ENCODE data around the gene NOTCH2.

NOTCH2 gene

DNA sequence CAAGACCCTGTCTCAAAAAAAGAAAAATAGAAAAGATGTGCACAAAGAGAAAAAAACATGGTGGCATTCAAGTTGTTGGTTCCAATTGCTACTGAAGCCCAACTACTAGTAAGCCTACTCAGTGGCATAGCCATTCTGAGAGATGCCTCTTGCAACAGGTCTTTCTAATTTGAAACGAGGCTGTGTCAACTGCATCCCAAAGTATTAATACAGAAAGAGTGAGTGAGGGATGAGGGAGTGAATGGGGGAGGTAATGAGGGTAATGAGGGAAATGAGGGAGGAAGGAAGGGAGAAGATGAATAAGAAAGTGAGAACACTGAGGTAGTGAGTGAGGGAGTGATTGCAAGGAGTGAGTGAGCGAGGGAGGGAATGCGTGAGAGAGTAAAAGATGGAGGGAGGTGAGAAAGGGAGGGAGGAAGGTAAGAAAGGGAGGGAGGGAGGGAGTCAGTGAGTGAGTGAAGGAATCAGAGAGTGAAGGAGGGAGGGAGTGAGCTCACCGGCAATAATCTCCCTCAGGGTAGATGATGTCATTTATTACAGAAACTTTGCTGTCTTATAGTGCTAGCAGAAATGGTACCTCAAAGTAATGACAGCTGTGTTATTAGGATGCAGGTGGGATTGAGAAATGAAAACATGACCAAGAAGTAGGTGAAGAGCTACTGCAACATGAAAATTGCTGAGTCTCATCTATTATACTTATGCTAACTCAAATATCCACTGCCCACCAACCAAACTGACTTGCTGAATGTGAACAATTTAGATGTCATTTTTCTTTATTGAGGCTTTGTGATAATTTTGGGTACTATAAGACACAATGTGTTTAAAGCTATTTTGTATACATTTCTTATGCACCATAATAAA lies 97.5 kb downstream of the NOTCH2 start:
- no peak for DNase-seq

DNA sequence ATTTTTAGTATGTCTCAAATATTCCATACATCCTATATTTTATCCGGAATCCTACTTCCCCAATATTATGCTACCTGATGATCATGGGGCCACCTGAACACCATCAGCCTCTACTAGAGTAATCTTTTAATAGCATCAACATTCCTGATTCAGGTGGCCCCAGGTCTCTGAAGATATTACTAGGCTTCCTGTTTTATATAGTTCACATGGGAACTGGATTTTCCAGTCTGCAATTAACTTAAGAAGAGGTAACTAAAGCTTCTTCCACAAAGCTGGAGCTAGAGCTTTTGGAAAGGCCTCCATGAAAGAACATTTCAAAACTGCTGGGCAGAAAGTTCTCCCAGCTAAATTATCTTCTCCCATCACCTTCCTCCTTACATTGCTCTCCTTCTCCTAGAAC lies 100.9 kb downstream of the NOTCH2 start:
- no peak for DNase-seq

DNA sequence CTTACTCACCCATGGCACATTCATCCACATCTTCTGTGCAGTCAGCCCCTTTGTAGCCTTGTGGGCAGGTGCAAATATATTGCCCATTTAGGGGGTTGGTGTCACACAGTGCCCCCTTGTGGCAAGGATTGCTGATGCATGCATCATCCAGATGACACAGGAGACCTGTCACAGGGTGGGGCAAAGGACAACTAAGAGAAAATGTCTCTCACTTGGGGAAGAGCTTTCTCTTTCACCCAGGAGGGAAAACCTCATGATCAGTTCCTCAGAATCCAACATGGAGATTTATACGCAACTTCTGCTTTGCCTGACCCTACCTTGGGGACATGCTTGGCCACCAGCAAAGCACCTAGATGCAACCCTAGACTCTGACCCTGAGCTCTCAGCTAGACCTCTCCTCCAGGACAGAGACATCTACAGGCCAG lies 101.4 kb downstream of the NOTCH2 start:
- DNase-seq, result peak; percentile 74

DNA sequence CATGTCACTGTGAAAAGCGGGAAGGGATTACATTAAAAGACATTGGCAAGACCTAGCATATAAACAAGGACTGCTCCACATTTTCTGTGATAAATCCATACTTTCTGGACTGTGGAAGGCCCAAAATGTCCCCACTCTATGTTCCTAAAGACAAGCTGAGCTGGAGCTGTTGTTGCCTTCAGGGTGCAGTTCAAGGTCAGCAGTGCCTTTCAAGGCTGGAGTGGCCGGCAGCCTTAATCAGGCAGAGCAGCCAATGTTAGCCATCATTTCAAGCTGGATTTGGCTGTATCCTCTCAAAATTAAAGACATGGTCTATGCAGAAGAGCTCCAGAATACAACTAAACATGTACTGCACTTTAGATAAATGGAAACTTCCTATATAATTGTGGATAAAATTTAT lies 102.8 kb downstream of the NOTCH2 start:
- DNase-seq, result no peak

DNA sequence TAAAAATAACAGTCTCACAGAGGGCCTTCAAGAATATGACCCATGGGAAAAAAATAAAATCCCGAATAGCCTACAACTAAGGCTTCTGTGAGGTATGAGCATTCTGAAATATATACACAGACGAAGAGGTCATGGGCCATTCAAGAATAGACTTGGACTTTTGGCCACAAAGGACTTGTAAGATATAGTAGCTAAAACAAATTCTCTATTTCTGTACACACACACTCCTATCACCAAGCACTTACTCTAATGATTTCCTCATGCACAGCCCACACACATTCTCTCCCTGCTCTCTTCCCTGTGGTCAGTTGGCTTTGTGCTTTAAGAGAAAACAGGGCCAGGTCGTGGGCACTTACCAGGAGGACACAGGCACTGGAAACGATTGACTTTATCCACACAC lies 103.4 kb downstream of the NOTCH2 start:
- DNase-seq, result no peak

DNA sequence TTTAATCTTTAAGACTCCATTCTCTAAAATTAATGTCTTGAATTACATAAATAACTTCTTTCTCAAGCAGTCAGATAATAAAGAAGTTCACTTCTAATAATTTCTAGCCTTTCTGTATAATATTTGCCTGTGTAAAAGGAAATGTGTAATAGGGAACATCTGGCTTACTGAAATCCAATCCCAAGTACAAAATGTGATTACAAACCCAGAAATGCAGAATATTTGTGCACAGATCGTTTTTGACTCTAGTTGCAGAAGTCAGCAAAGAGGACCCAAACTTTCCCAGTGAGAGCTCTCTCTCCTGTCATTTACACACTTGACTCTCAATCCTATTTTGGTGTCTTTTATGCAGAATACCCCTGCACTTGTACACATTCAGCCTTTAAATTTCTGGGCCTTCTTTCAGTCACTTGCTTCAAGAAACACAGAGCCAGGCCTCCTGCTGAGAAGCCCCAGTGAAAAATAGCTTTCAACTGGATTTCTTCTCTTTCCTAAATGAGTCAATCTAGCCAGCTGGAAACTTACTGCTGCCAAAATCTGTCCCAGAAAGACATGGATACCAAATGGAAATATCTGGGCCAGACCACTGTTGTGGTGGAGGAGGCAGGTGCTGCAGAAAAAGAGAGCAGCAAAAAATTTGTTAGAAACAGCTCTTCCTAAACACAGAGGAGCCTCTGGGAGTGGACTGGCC lies 104.6 kb downstream of the NOTCH2 start:
- no peak for DNase-seq

DNA sequence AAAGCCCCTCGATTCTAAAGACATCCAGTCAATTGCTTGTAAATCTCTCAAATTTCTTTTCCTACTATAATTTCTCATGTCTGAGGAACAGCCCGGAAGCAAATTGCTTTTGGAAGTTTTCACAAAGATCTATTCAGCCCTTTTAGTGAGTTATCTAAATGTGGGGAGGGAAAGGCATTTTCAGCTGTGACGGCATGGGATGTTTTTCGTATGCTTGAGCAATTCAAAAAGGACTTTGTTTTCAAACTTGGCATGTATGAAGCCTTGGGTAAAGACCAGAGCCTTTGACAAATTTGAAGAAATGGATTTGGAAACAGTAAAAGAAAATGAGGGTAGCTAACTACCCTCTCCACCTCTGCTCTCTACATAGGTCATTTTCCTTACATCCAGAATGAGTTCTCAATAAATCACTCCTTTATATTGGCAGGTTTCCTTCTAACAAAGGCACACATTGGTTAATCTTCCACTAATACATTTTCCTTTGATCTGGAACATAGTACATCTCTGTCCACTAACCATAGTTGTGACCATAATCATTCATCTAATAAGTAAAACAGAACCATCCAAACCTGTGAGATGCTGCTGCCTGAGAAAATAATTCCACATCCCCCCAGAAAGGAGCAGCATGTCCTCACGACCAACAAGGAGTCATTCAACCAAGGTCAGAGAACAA lies 107.0 kb downstream of the NOTCH2 start:
- DNase-seq, result no peak

DNA sequence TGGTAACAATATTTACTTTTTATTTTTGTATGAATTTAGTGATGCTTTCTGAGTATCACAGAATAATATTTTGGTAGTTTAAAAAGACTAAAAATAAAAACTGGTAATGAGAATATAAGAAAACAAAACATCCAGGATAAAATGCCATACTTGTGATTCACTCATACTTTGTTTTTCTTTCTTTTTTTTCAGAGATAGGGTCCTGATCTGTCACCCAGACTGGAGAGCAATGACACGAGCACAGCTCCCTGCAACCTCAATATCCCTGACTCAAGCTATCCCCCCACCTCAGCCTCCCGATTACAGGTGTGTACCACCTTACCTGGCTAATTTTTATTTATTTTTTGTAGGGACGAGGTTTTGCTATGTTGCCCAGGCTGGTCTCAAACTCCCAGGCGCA lies 109.0 kb downstream of the NOTCH2 start:
- DNase-seq, result no peak

DNA sequence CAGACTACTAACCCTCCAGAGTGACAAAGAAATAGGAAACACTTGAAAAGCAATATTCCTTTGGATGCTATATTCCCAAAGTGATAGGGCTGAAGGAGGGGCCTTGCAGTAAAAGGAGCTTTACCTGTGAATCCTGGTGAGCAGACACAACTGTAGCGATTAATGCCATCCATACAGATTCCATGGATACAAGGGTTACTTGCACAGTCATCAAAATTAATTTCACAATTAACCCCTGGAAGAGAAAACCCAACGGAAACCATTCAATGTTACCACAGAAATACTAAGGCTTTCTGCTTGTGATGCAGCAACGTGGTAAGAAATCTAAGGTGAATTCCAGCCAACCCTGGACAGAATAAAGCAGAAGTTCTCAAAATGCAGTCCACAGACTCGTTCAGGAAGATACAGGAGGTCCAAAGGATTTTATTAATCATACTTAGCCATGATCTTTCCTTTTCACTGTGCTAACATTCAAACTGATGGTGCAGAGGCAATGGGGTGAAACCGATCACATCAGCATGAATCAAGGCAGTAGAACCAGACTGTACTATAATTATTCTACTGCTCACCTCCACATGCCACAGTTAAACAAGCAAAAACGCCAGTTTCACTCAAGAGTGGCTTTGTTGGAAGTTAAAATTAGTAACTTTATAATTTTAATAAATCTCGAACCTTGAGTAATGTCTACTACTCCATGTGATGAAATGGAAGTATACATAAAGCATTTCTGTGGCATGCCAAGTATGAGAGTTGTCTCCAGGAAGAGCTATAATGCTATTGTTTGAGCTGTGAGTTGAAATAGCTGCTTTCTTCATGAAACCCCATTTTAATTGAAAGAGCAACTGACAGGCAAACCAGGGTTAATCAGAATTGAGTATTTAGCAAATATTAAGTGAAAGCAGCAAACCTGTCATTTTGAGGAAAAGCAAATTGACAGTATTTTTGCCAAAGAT lies 109.9 kb downstream of the NOTCH2 start:
- no peak for DNase-seq

DNA sequence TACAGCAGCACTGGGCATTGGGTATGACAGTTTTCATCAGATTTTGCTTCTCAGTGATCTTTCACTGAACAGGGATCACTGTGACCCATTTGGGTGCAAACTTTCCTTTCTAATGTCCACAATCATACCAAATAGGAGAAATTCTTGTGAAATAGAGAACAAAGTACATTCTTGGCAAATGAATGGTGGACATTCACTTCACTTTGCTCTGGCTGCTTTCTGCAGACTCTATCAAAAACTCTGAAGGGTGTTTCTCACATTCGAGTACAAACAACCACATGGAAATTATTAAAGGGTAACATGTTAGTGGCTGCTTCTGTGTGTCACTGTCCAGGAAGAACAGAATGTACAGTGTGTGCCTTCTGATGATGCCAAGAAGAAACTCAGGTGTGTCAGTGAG lies 111.2 kb downstream of the NOTCH2 start:
- no peak for DNase-seq

DNA sequence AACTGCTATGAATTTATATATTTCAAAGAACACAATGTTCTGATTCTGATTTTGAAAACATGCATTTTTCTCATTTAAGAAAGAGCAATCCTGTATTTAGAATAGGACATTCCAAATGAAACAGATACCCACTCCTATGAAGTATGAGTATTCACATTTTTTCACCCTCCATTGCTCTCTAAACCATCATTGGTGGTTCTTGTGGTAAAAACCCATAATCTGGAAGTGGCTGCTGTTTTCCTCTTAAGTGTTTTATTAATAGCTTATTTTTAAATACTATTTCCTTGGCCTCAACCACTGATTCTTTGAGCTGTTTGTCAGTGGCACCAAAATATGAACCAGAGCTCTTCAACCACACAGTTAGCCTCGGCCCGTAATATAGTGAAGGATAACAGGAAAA lies 113.2 kb downstream of the NOTCH2 start:
- DNase-seq, result no peak

DNA sequence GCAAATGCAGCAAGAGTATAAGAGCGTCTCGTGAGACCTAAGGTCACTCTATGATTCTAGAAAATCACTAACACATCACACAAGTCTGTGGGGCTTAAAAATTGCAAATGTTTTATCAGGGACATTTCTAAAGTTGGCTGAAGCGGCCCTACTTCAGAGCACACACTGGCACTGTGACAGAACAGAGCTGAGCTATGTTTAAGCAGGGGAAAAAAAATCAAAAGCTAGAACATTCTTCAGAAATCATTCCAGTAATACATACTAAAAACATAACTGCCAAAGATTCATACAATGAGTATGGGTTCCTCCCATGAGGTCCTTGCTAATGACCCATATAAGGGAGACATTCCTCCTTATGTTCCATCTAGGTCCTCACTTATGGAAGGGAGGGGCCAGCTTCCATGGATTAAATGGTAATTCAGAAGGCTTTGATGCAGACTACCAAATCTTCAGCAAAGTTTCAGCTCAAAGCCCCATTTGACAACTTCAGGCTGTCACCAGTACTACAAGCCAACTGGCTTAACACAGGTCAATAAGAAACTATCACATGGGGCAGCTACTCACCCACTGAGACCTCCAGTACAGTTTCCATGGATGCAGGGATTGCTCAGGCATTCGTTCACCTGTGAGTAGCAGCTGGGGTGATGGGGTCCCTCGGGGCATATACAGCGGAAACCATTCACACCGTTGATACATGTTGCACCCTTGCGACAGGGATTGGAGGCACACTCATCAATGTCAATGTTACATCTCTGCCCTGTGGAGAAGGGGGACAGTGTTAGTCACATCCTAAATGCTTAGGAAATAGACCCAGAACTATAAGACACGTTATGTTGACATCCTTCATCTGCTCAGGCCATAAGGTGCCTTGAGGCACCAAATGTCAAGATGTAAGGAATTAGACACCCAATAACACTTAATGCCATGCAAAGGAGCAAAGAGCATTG lies 114.7 kb downstream of the NOTCH2 start:
- DNase-seq, result no peak

DNA sequence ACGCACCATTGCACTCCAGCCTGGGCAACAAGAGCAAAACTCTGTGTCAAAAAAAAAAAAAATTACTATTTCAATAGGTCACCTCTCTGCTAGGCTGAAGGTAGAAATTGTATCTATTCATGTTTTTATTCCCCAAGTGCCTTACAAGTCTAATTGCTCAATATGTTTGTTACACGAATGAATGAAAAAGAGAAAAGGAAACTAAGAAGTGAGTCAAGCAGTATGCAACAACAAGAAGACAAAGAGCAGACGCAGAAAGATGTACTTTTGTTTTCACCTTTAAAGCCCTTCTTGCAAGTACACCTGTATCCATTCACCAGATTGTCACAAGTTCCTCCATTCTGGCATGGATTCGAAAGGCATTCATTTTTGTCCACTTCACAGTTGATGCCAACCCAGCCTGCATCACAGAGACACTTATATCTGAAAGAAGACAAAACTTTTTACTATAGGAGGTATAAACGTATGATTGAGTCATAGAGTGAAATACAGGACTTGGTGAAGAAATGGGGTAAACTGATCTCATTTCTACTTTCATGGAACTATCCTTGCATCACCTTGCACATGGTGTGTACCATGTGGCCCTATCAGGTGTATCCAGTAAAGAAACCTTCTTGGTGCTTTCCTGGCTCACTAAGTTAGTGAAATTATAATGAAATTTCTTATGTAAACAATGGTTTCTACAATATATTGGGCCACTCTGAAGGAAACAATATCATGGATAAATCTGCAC lies 116.0 kb downstream of the NOTCH2 start:
- no peak for DNase-seq

DNA sequence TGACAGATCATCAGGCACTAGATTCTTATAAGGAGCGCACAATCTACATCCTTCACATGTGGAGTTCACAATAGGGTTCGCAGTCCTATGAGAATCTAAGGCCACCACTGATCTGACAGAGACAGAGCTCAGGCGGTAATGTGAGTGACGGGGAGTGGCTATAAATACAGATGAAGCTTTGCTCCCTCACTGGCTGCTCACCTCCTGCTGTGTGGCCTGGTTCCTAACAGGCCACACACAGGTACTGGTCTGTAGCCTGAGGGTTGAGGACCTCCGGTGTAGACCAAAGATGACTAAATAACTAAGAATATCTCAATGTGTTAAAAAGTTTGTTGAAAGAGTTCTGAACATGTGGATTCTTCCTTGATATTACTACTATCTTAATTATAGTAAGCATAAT lies 117.0 kb downstream of the NOTCH2 start:
- DNase-seq, result no peak

DNA sequence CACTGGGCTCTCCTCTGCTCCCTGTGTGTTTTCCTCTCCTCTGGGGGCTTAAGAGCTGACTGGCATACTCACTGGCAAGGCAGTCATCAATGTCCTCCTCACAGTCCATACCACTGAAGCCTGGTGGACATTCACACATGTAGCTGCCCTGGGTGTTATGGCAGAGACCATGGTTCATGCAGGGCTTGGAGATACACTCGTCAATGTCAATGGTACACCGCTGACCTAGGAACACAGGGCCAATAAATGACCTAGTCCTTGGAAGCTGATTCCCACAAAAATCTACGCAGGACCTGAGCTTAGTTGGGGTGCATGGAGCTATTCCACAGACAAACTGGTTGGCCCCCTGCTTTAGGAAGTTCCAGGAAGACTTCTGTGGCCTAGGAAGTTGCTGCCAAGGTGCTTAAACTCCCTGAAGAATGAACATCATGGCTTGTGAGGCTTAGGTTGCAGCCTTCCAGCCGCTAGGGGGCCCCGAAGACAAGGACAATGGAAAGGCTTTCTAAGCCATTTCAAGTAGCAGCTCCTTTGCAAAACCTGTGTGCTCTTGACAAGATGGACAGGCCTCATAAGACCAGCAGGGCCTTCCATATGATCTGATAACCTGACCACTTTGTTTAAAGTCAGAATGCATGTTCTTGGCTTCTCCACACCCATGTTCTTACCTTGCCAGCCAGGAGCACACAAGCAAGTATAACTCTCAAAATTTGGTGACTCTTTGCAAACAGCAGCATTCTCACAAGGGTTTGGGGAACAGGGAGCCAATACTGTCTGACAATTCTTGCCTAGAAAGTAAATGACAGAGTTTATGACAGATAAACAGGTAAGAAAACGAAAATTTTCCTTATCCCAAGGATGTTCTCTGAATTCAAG lies 120.9 kb downstream of the NOTCH2 start:
- DNase-seq, result peak; percentile 69

DNA sequence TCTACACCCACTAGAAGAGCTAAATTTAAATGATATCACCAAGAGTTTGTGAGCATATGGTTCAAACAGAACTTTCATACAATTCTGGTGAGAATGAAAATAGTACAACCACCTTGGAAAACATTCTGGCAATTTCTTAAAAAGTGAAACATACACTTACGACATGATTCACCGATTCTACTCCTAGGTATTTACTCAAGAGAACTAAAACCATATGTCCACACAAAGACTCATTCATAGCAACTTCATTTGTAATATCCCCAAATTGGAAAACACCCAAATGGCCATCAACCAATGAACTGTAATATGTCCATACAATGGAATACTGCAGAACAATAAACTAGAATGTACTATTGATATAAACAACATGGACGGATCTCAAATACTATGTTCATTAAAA lies 122.0 kb downstream of the NOTCH2 start:
- no peak for DNase-seq

DNA sequence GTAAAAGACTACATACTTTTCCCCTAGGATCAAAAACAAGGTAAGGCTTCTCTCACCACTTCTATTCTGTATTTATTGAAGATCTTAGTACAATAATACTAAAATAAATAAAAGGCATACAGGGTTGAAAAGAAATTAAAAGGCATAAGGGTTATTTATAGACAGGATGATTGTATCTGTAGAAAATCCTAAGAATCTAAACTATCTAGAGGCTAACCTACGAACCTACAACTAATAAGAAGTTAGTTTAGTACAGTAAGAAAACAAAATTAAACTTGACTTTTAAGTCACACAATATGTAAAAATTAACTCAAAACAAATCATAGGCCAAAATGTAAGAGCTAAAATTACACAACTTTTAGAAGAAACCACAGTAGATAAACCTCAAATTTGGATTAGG lies 122.7 kb downstream of the NOTCH2 start:
- no peak for DNase-seq

DNA sequence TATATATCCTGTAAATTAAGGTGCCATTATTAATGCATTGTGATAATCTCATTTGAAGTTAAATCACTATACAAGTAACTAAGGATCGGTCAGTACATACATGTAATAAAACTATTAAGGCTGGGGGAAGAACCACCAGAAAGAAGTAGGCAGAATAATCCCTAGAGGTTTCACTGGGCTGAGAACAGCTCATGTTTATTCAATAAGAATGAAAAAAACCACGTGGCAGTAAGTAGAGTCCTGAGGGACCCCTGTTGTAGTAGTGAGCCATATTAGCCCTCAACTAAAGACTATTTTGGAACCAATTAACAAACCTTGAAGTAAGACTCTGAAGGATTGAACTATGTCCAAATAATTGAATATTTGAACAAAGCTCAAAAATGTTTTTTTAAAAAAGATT lies 126.2 kb downstream of the NOTCH2 start:
- DNase-seq, result no peak

DNA sequence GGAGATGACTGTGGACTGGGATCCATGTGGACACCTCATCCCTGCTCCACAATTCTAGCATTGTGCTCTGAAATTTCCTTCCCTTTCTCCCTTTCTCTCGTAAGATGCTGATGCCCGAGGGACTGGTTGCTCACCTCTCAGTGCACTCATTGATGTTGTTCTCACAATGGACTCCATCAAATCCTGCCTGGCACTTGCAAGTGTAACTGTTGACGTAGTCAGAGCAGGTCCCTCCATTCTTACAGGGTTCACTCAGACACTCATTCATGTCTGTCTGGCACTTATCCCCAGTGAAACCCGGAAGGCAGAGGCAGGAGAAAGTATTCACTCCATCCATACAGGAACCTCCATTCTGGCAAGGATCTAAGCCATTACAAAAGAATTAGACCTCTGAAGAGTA lies 128.1 kb downstream of the NOTCH2 start:
- no peak for DNase-seq

DNA sequence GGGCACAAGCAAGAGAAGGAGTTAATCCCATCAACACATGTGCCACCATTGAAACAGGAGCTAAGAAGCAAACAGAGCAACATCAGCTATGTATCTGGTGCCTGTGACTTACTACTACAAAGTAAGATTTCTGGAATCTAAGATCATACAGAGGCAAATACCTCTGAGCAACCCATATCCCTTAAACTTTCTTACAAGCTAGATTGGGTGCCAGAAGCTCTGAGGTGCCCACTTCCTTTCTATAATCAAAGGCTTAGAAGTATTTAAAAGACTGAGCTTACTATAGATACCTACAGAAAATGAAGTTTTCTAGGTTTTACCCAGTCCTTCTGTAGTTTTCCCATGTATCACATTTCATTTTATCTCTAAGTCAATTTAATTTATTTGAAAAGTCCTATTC lies 128.8 kb downstream of the NOTCH2 start:
- DNase-seq, result no peak

Measured in stimulated activated CD4-positive, alpha-beta T cell treated with anti-CD3 and anti-CD28 coated beads, Interleukin-12 subunit alpha, Interleukin-12 subunit beta, amount 100 ng/mL, for 4 hours (primary cell).